GM12878 (cell line): ENCODE data around the gene IRF4.

ENCODE experiments used
- CBX5 ChIP-seq: sonication (generic); IDR thresholded peaks from 2 replicates; pipeline ENCODE4 v1.6.1; 2016; ENCODE audit warnings: low read depth, moderate library complexity, mild to moderate bottlenecking, inconsistent platforms
- EP300 ChIP-seq, 2 experiments: fragments of 150-350 bp in 1 of 2; IDR thresholded peaks; 2 replicates each; pipeline ENCODE4 v1.6.1; 2011 to 2012; ENCODE audit warnings: low read depth in 2 of 2, low read length in 2 of 2, borderline replicate concordance in 1 of 2, improper control_type of control experiment in 1 of 2, inconsistent platforms in 1 of 2; ENCODE audit not compliant: control insufficient read depth in 1 of 2
- ETV6 ChIP-seq, 2 experiments: fragments of 450-650 bp in 1 of 2; IDR thresholded peaks in 1 of 2; conservative IDR thresholded peaks in 1 of 2; 2 replicates each; pipeline ENCODE4 v1.6.1; 2014; ENCODE audit warnings: antibody characterized with exemption in 1 of 2, borderline replicate concordance in 1 of 2, low read depth in 1 of 2, mild to moderate bottlenecking in 1 of 2, moderate library complexity in 1 of 2
- HDAC6 ChIP-seq: fragments of 200-600 bp; sonication (generic); IDR thresholded peaks from one replicate; pipeline ENCODE4 v1.8.0; 2017; ENCODE audit warnings: antibody characterized with exemption; ENCODE audit not compliant: unreplicated experiment
- JUND ChIP-seq: IDR thresholded peaks from 2 replicates; pipeline ENCODE4 v1.6.1; 2012; ENCODE audit warnings: low read depth, mild to moderate bottlenecking, low read length, improper control_type of control experiment, moderate library complexity
- MEF2B ChIP-seq: fragments of 450-650 bp; IDR thresholded peaks from 2 replicates; pipeline ENCODE4 v1.6.1; 2018; ENCODE audit warnings: mild to moderate bottlenecking, moderate library complexity; ENCODE audit not compliant: partially characterized antibody, poor library complexity, severe bottlenecking
- POLR2A ChIP-seq: IDR thresholded peaks from 2 replicates; pipeline ENCODE4 v1.6.1; 2011; ENCODE audit warnings: low read depth, mild to moderate bottlenecking, low read length
- SIN3A ChIP-seq: IDR thresholded peaks from 2 replicates; pipeline ENCODE4 v1.6.1; 2012; ENCODE audit warnings: low read depth, low read length, improper control_type of control experiment
- TF ChIP-seq, protein P1 (sequence below), 3 experiments: IDR thresholded peaks in 2 of 3; conservative IDR thresholded peaks in 1 of 3; 2 replicates each; pipeline ENCODE4 v1.5.1; 2011; ENCODE audit warnings: low read depth in 3 of 3, low read length in 3 of 3, mild to moderate bottlenecking in 3 of 3, control low read depth in 2 of 3, moderate library complexity in 2 of 3, inconsistent platforms in 1 of 3, mixed read lengths in 1 of 3; ENCODE audit not compliant: control insufficient read depth in 2 of 3, insufficient read depth in 1 of 3; ENCODE audit errors: extremely low read depth in 1 of 3
- TF ChIP-seq, protein P2 (sequence below): fragments of 450-650 bp; formaldehyde crosslinking; IDR thresholded peaks from 2 replicates; pipeline ENCODE4 v1.4.0; 2020; ENCODE audit warnings: mild to moderate bottlenecking, moderate library complexity
- TF ChIP-seq, protein P3 (sequence below): fragments of 450-650 bp; IDR thresholded peaks from 2 replicates; pipeline ENCODE4 v1.6.1; 2016; ENCODE audit warnings: mild to moderate bottlenecking
- TF ChIP-seq, protein P4 (sequence below): fragments of 450-650 bp; IDR thresholded peaks from 2 replicates; pipeline ENCODE4 v1.6.1; 2017; ENCODE audit warnings: mild to moderate bottlenecking, low read depth, inconsistent platforms; ENCODE audit not compliant: poor library complexity, severe bottlenecking

DNA sequence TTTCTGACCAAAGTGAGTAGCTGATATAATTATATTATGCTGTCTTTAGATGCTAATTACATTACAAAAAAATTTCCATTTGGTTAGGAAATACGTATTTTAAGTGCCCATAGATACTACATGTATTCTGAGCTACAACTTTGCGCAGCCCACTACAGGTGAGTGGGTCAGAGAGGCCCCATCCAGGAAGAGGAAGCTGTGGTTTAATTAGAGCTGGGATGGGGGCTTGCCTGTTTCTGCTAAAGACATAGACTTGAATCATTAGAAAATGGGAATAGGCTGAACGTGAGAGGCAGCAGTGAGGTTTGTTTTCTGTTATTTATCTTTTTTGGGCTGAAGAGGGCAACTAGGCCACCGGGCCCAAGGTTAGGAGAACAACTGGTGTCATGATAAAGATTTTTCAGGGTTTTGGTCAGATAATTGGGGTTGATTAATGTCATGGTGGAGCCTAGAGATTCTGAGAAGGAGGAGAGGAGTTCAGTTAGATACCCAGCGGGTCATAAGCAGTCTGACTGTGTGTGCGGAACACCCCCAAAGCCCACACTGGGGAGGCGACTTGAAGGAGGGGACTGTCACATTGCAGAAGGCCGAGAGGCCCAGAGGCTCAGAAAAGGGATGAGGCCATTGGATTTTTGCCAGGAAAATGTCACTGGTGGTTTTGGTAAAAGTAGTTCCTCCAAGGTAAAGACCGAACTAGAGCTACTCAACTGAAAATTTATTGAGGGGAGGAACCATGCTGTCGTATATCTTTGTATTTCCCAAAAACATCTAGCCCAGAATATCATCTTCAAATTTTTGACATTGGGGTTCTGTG is 14.5 kb upstream of the IRF4 start:
- TF ChIP-seq, protein P1, sequence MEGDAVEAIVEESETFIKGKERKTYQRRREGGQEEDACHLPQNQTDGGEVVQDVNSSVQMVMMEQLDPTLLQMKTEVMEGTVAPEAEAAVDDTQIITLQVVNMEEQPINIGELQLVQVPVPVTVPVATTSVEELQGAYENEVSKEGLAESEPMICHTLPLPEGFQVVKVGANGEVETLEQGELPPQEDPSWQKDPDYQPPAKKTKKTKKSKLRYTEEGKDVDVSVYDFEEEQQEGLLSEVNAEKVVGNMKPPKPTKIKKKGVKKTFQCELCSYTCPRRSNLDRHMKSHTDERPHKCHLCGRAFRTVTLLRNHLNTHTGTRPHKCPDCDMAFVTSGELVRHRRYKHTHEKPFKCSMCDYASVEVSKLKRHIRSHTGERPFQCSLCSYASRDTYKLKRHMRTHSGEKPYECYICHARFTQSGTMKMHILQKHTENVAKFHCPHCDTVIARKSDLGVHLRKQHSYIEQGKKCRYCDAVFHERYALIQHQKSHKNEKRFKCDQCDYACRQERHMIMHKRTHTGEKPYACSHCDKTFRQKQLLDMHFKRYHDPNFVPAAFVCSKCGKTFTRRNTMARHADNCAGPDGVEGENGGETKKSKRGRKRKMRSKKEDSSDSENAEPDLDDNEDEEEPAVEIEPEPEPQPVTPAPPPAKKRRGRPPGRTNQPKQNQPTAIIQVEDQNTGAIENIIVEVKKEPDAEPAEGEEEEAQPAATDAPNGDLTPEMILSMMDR (IDR thresholded peaks at IDR 0.05 in 2 of 3, conservative IDR thresholded peaks at IDR 0.05 in 1 of 3; ENCODE audit: control insufficient read depth in 2 of 3, extremely low read depth in 1 of 3, insufficient read depth in 1 of 3, low read depth in 3 of 3, low read length in 3 of 3) = no peak
- TF ChIP-seq ETV6 (conservative IDR thresholded peaks at IDR 0.05 in 1 of 2, IDR thresholded peaks at IDR 0.05 in 1 of 2; ENCODE audit: borderline replicate concordance in 1 of 2, low read depth in 1 of 2) = peak in 1 of 2 experiments; percentile 73; a peak in 1 of 4 replicates
- TF ChIP-seq, protein P2, sequence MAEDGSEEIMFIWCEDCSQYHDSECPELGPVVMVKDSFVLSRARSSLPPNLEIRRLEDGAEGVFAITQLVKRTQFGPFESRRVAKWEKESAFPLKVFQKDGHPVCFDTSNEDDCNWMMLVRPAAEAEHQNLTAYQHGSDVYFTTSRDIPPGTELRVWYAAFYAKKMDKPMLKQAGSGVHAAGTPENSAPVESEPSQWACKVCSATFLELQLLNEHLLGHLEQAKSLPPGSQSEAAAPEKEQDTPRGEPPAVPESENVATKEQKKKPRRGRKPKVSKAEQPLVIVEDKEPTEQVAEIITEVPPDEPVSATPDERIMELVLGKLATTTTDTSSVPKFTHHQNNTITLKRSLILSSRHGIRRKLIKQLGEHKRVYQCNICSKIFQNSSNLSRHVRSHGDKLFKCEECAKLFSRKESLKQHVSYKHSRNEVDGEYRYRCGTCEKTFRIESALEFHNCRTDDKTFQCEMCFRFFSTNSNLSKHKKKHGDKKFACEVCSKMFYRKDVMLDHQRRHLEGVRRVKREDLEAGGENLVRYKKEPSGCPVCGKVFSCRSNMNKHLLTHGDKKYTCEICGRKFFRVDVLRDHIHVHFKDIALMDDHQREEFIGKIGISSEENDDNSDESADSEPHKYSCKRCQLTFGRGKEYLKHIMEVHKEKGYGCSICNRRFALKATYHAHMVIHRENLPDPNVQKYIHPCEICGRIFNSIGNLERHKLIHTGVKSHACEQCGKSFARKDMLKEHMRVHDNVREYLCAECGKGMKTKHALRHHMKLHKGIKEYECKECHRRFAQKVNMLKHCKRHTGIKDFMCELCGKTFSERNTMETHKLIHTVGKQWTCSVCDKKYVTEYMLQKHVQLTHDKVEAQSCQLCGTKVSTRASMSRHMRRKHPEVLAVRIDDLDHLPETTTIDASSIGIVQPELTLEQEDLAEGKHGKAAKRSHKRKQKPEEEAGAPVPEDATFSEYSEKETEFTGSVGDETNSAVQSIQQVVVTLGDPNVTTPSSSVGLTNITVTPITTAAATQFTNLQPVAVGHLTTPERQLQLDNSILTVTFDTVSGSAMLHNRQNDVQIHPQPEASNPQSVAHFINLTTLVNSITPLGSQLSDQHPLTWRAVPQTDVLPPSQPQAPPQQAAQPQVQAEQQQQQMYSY (CRISPR knock-in tag) = no peak
- TF ChIP-seq, protein P3, sequence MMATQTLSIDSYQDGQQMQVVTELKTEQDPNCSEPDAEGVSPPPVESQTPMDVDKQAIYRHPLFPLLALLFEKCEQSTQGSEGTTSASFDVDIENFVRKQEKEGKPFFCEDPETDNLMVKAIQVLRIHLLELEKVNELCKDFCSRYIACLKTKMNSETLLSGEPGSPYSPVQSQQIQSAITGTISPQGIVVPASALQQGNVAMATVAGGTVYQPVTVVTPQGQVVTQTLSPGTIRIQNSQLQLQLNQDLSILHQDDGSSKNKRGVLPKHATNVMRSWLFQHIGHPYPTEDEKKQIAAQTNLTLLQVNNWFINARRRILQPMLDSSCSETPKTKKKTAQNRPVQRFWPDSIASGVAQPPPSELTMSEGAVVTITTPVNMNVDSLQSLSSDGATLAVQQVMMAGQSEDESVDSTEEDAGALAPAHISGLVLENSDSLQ = no peak
- no peak for TF ChIP-seq EP300 (IDR thresholded peaks at IDR 0.05; ENCODE audit: borderline replicate concordance in 1 of 2, control insufficient read depth in 1 of 2, low read depth in 2 of 2, low read length in 2 of 2)
- no peak for TF ChIP-seq POLR2A
- no peak for TF ChIP-seq MEF2B
- TF ChIP-seq SIN3A = no peak
- no peak for TF ChIP-seq CBX5
- no peak for TF ChIP-seq HDAC6
- TF ChIP-seq, protein P4, sequence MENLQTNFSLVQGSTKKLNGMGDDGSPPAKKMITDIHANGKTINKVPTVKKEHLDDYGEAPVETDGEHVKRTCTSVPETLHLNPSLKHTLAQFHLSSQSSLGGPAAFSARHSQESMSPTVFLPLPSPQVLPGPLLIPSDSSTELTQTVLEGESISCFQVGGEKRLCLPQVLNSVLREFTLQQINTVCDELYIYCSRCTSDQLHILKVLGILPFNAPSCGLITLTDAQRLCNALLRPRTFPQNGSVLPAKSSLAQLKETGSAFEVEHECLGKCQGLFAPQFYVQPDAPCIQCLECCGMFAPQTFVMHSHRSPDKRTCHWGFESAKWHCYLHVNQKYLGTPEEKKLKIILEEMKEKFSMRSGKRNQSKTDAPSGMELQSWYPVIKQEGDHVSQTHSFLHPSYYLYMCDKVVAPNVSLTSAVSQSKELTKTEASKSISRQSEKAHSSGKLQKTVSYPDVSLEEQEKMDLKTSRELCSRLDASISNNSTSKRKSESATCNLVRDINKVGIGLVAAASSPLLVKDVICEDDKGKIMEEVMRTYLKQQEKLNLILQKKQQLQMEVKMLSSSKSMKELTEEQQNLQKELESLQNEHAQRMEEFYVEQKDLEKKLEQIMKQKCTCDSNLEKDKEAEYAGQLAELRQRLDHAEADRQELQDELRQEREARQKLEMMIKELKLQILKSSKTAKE = no peak
- TF ChIP-seq JUND = no peak
